Neuron (in vitro differentiated cells): Measurements from ENCODE around the gene PAGE3.

ENCODE experiments used
- H2AFZ ChIP-seq: one replicate; pipeline ENCODE4 v1.6.1; 2013; ENCODE audit warnings: low read depth, mild to moderate bottlenecking, inconsistent platforms, low read length, moderate library complexity
- H3K27me3 ChIP-seq: one replicate; pipeline ENCODE4 v1.6.1; 2013; ENCODE audit warnings: low read length; ENCODE audit not compliant: insufficient read depth
- H3K36me3 ChIP-seq: one replicate; pipeline ENCODE4 v1.6.1; 2013; ENCODE audit warnings: low read length; ENCODE audit not compliant: insufficient read depth
- H3K4me1 ChIP-seq: one replicate; pipeline ENCODE4 v1.6.1; 2013; ENCODE audit warnings: low read length; ENCODE audit not compliant: insufficient read depth
- H3K4me3 ChIP-seq: 2 replicates; pipeline ENCODE4 v1.5.1; 2013; ENCODE audit warnings: mild to moderate bottlenecking, low read length, moderate library complexity
- H3K9me3 ChIP-seq: one replicate; pipeline ENCODE4 v1.6.1; 2013; ENCODE audit warnings: low read length

The PAGE3 gene

DNA sequence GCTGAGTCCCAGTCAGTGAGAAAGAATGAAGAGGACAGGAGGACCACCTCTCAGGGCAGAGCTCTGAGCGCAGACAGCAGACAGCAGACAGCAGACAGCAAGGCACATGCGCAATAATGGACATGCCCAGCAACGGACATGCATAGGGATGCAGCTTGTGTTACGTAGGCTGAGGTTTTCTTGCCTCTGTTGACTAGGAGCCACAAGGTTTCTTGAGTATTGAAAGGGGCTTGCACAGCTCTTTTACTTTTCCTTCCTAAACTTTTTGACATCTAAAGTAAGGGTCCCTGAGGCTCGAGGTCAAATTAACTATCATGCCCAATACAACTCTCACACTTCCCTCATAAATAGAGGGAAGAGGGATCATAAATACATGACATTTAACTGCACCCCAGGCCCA is at the start of gene PAGE3:
Gene PAGE3, minus strand, starts transcription at position 101 of the 400 bp plus-strand sequence. CDS start 1,013 bp downstream, outside the sequence.
- H3K4me1 ChIP-seq = no peaks in the 10 kb centered on the region
- H2AFZ ChIP-seq = no peak within 1 kb of the TSS
- H3K9me3 ChIP-seq = no peaks in the 10 kb centered on the region
- no peak within 1 kb of the TSS for H3K4me3 ChIP-seq
- H3K36me3 ChIP-seq = no peaks in the 10 kb centered on the region
- H3K27me3 ChIP-seq = no peaks in the 10 kb centered on the region

- Histone ChIP-seq H3K27me3 (no peaks in the 10 kb centered on the region), H3K36me3 (no peaks in the 10 kb centered on the region), H3K4me1 (no peaks in the 10 kb centered on the region), H2AFZ (no peak overlapping the region), H3K9me3 (no peaks in the 10 kb centered on the region), H3K4me3 (no peak overlapping the region)
Observed at GRCh38 chrX:55312655-55313054, 47.9 kb upstream of the PAGE3 start.

DNA sequence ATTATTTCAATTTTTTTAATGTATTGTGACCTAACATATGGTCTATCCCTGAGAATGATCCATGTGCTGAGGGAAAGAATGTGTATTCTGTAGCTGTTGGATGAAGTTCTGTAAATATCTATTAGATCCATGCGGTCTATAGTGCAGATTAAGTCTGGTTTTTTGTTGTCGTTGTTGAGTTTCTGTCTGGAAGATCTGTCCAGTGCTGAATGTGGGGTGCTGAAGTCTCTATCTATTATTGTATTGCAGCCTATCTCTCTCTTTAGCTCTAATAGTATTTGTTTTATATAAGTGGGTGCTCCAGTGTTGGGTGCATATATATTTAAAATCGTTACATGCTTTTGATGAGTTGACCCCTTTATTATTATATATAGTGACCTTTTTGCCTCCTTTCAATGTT is 26.2 kb upstream of the PAGE3 start:
- H3K36me3 ChIP-seq = no peaks in the 10 kb centered on the region
- H3K9me3 ChIP-seq = no peaks in the 10 kb centered on the region
- no peak overlapping the region for H2AFZ ChIP-seq
- no peak overlapping the region for H3K4me3 ChIP-seq
- no peaks in the 10 kb centered on the region for H3K27me3 ChIP-seq
- H3K4me1 ChIP-seq = no peaks in the 10 kb centered on the region

GRCh38 chrX:55279832-55280231 is 15.1 kb upstream of the PAGE3 start:
- H3K4me3 ChIP-seq = no peak overlapping the region
- H3K4me1 ChIP-seq = no peaks in the 10 kb centered on the region
- H2AFZ ChIP-seq = no peak overlapping the region
- H3K27me3 ChIP-seq = no peaks in the 10 kb centered on the region
- no peaks in the 10 kb centered on the region for H3K9me3 ChIP-seq
- no peaks in the 10 kb centered on the region for H3K36me3 ChIP-seq

DNA sequence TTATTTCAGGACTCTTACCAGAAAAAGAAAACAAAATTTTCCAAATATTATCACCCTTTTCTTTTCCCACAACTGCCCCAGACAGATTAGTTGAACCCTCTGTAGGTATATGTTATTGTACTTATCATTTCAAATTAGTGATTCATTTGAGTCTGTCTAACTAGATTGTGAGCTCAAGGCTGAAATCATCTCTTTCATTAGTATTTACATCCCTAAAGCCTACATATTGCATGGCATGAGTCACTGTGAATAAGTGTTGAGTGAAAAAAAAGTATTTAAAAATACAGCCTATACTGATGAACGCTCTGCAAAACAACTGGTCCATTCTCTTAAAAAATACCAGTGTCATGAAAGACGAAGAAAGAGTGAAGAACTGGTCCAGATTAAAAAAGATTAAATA is 3.9 kb downstream of the PAGE3 start:
- Histone ChIP-seq H3K4me1 (no peaks in the 10 kb centered on the region), H3K4me3 (no peak overlapping the region), H3K36me3 (no peaks in the 10 kb centered on the region), H2AFZ (no peak overlapping the region), H3K27me3 (no peaks in the 10 kb centered on the region), H3K9me3 (no peaks in the 10 kb centered on the region)

- Histone ChIP-seq H3K36me3 (no peaks in the 10 kb centered on the region), H3K27me3 (no peaks in the 10 kb centered on the region), H3K4me3 (no peak overlapping the region), H2AFZ (no peak overlapping the region), H3K9me3 (no peaks in the 10 kb centered on the region), H3K4me1 (no peaks in the 10 kb centered on the region)
Observed at GRCh38 chrX:55253528-55253927, 11.2 kb downstream of the PAGE3 start.

- H3K27me3 ChIP-seq = no peaks in the 10 kb centered on the region
Observed at GRCh38 chrX:55240788-55241340, 23.9 kb downstream of the PAGE3 start.

GRCh38 chrX:55220119-55220794 is 44.5 kb downstream of the PAGE3 start, which contains the start of gene PAGE5:
Gene PAGE5, plus strand, starts transcription at chrX:55220346. Its CDS starts 1,037 bp downstream, at chrX:55221383.
- Histone ChIP-seq H3K4me3 (no peak within 1 kb of the TSS), H3K36me3 (no peaks in the 10 kb centered on the region), H3K4me1 (no peaks in the 10 kb centered on the region), H3K9me3 (no peaks in the 10 kb centered on the region), H2AFZ (no peak within 1 kb of the TSS), H3K27me3 (peaks cover 8% of the 10 kb centered on the region)

More at GRCh38 chrX:55240788-55241340, 23.9 kb downstream of the PAGE3 start:
- H2AFZ ChIP-seq = no peak overlapping the region
- H3K9me3 ChIP-seq = no peaks in the 10 kb centered on the region
- H3K36me3 ChIP-seq = no peaks in the 10 kb centered on the region
- no peak overlapping the region for H3K4me3 ChIP-seq
- no peaks in the 10 kb centered on the region for H3K4me1 ChIP-seq

DNA sequence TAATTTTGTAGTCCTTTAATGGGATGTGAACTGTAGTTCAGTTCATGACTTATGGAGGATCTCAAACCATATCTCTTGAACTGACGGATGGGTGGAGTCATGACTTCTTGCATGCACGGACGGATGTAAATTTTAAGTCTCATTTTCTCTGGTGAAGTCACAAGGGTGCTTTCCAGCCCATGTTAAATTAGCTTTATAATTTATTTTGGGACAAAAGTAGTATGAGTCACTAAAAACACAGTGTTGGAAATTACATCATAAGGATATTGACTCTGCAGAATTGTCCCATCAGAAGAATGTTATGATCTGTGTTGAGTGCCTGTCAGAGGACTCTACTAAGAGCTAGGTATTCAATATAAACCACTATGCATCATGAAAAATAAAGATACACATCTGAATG is 51.3 kb downstream of the PAGE3 start:
- H3K27me3 ChIP-seq = no peaks in the 10 kb centered on the region
- H3K4me3 ChIP-seq = no peak overlapping the region
- H3K4me1 ChIP-seq = no peaks in the 10 kb centered on the region
- H2AFZ ChIP-seq = no peak overlapping the region
- H3K36me3 ChIP-seq = no peaks in the 10 kb centered on the region
- H3K9me3 ChIP-seq = no peaks in the 10 kb centered on the region

- Histone ChIP-seq H3K36me3 (no peaks in the 10 kb centered on the region), H3K4me3 (no peak overlapping the region), H3K27me3 (peaks cover 4% of the 10 kb centered on the region), H2AFZ (no peak overlapping the region), H3K4me1 (no peaks in the 10 kb centered on the region), H3K9me3 (no peaks in the 10 kb centered on the region)
Observed at GRCh38 chrX:55210931-55211677, 53.6 kb downstream of the PAGE3 start.
